Gastrocnemius medialis (tissue), 4 donors: ENCODE measurements around the gene ANKH. TPM values are rescaled to one million over a fixed set of nuclear protein-coding genes. Genes with fewer than 3 reads are reported as not detected.
A peak's percentile ranks its signal among the peaks of the same experiment; 100 is the strongest.

Experiments
- ATAC-seq, 2 donors: fragments of 150-250 bp; one replicate each; pipeline ENCODE4 v1.9.1; 2016
- DNase-seq, 2 donors: peaks; one replicate each; pipeline ENCODE4 v3.0.0-alpha.2; 2019
- H3K27ac ChIP-seq, 4 donors: fragments of 200-600 bp; sonication (generic); 1 replicate in 1 of 4; 2 replicates in 3 of 4; pipeline ENCODE4 v1.5.1; 2016 to 2018; ENCODE audit warnings: mild to moderate bottlenecking in 2 of 4, moderate library complexity in 1 of 4
- H3K27me3 ChIP-seq, 3 donors: fragments of 200-600 bp; sonication (generic) in 2 of 3; 1 replicate in 1 of 3; 2 replicates in 2 of 3; pipeline versions ENCODE4 v1.5.1 to v1.6.0; 2016 to 2019; ENCODE audit warnings: mild to moderate bottlenecking in 1 of 3, moderate library complexity in 1 of 3
- H3K36me3 ChIP-seq, 2 donors: fragments of 200-600 bp; sonication (generic) in 1 of 2; one replicate each; pipeline ENCODE4 v1.5.1; 2017 to 2018
- H3K4me1 ChIP-seq, 2 donors: fragments of 200-600 bp; sonication (generic) in 1 of 2; one replicate each; pipeline ENCODE4 v1.5.1; 2016 to 2017; ENCODE audit warnings: mild to moderate bottlenecking in 2 of 2
- H3K4me3 ChIP-seq, 4 donors: fragments of 200-600 bp; sonication (generic) in 3 of 4; 1 replicate in 1 of 4; 2 replicates in 3 of 4; pipeline ENCODE4 v1.5.1; 2016 to 2019; ENCODE audit warnings: mild to moderate bottlenecking in 2 of 4
- H3K9me3 ChIP-seq, 3 donors: fragments of 200-600 bp; sonication (generic) in 2 of 3; 1 replicate in 1 of 3; 2 replicates in 2 of 3; pipeline ENCODE4 v1.5.1; 2016 to 2019
- CTCF ChIP-seq, 5 experiments: fragments of 450-650 bp in 3 of 5; fragments of 200-600 bp in 2 of 5; sonication (generic) in 2 of 5; IDR thresholded peaks in 4 of 5; conservative IDR thresholded peaks in 1 of 5; 1 replicate in 4 of 5; 2 replicates in 1 of 5; pipeline ENCODE4 v1.5.1; 2016 to 2019; ENCODE audit warnings: antibody characterized with exemption in 5 of 5, mild to moderate bottlenecking in 3 of 5, moderate library complexity in 3 of 5
- POLR2A ChIP-seq, 2 donors: fragments of 450-650 bp; IDR thresholded peaks; one replicate each; pipeline ENCODE4 v1.6.1; 2017; ENCODE audit warnings: antibody characterized with exemption in 2 of 2, mild to moderate bottlenecking in 2 of 2, moderate library complexity in 2 of 2
- in situ Hi-C, 4 donors: fragments of 200-750 bp; cut with MboI; loops; one replicate each; pipeline versions ENCODE4 v1.15.0 to v1.8.0; 2017; ENCODE audit warnings: low sequenced_read_pairs in 4 of 4
- intact Hi-C: fragments of 100-400 bp; cut with DNase I; formaldehyde crosslinking; loops from one replicate; pipeline ENCODE4 v1.15.1; 2023; ENCODE audit warnings: low total_unique reads
- total RNA-seq, 4 donors: library from RNA; depleted of rRNA; stranded (reverse); fragments of >200 nt; gene quantifications; one replicate each; pipeline versions ENCODE4 v1.1.0 to v1.2.3, GENCODE V29; 2016

The ANKH gene
- total RNA-seq, 4 donors from 2014 or later: 33.5 to 52.1 (median 36.0) TPM

- no peak for TF ChIP-seq CTCF (IDR thresholded peaks at IDR 0.05 in 4 of 5, conservative IDR thresholded peaks at IDR 0.05 in 1 of 5)
- no peak for TF ChIP-seq POLR2A (IDR thresholded peaks at IDR 0.05)
- H3K4me1 ChIP-seq: peaks cover 38 to 64% of the 10 kb centered on the region in 2 donors
- in situ Hi-C loops: no loop called here
- no peak for DNase-seq
- no peaks in the 10 kb centered on the region for H3K27me3 ChIP-seq
- no peaks in the 10 kb centered on the region for H3K36me3 ChIP-seq
- intact Hi-C loops: no loop called here
- ATAC-seq: no peak
- H3K9me3 ChIP-seq: no peaks in the 10 kb centered on the region
- peak overlapping the region in 1 of 4 donors; percentile 9 for H3K27ac ChIP-seq
- no peak overlapping the region for H3K4me3 ChIP-seq
These were observed 89.0 kb downstream of the ANKH start for GRCh38 chr5:14782591-14782990.

- no peak overlapping the region for H3K4me3 ChIP-seq
- DNase-seq (no peak), ATAC-seq (no peak)
- peaks cover 45 to 62% of the 10 kb centered on the region in 2 donors for H3K4me1 ChIP-seq
- in situ Hi-C loops (no loop called here), intact Hi-C loops (no loop called here)
- no peaks in the 10 kb centered on the region for H3K27me3 ChIP-seq
- H3K36me3 ChIP-seq: no peaks in the 10 kb centered on the region
- no peak for TF ChIP-seq POLR2A (IDR thresholded peaks at IDR 0.05)
- TF ChIP-seq CTCF (IDR thresholded peaks at IDR 0.05 in 4 of 5, conservative IDR thresholded peaks at IDR 0.05 in 1 of 5): no peak
- peak overlapping the region in 3 of 4 donors; percentile 10 to 35 (median 28) for H3K27ac ChIP-seq
- H3K9me3 ChIP-seq: no peaks in the 10 kb centered on the region
These were observed 90.5 kb downstream of the ANKH start for GRCh38 chr5:14781106-14781505.

GRCh38 chr5:14779975-14780374 is 91.6 kb downstream of the ANKH start:
- ATAC-seq (no peak), DNase-seq (no peak)
- H3K36me3 ChIP-seq: no peaks in the 10 kb centered on the region
- intact Hi-C loops (loop anchor here (2.0 kb wide), 1 partner anchor 53 kb away; no protein-coding TSS in a partner anchor), in situ Hi-C loops (no loop called here)
- no peaks in the 10 kb centered on the region for H3K27me3 ChIP-seq
- H3K9me3 ChIP-seq: no peaks in the 10 kb centered on the region
- H3K27ac ChIP-seq: peak overlapping the region in 2 of 4 donors; percentile 28 to 56
- TF ChIP-seq POLR2A (IDR thresholded peaks at IDR 0.05): no peak
- TF ChIP-seq CTCF (IDR thresholded peaks at IDR 0.05 in 4 of 5, conservative IDR thresholded peaks at IDR 0.05 in 1 of 5): no peak
- no peak overlapping the region for H3K4me3 ChIP-seq
- peaks cover 45 to 60% of the 10 kb centered on the region in 2 donors for H3K4me1 ChIP-seq

- Histone ChIP-seq H3K27ac (peak overlapping the region in 1 of 4 donors; percentile 56), H3K4me1 (peaks cover 43 to 48% of the 10 kb centered on the region in 2 donors), H3K4me3 (no peak overlapping the region), H3K27me3 (no peaks in the 10 kb centered on the region), H3K36me3 (no peaks in the 10 kb centered on the region), H3K9me3 (no peaks in the 10 kb centered on the region)
- peak in 2 of 5 experiments; percentile 20 to 32 for TF ChIP-seq CTCF (IDR thresholded peaks at IDR 0.05 in 4 of 5, conservative IDR thresholded peaks at IDR 0.05 in 1 of 5)
- no peak for TF ChIP-seq POLR2A (IDR thresholded peaks at IDR 0.05)
- DNase-seq (no peak), ATAC-seq (peak; percentile 39 to 54)
- in situ Hi-C loops: no loop called here
- intact Hi-C loops: loop anchor here (1.0 to 2.0 kb wide), 2 partner anchors 52 to 93 kb away; no protein-coding TSS in a partner anchor
These were observed 92.8 kb downstream of the ANKH start for GRCh38 chr5:14778792-14779070.
